HPDE6-E6E7 (cell line): ENCODE measurements around the gene ZNF486.
"Not testable (repeated sequence)": the region's sequence is repeated elsewhere in the genome, so short reads cannot be mapped to it uniquely, and the experiment has no call there.

Source experiments
- DNase-seq: peaks from one replicate; pipeline ENCODE4 v3.0.0; 2011; ENCODE audit warnings: missing footprints; ENCODE audit errors: extremely low spot score

Gene ZNF486

GRCh38 chr19:20233105-20233504, 66.1 kb downstream of the ZNF486 start:
- no peak for DNase-seq

GRCh38 chr19:20235156-20235555, 68.1 kb downstream of the ZNF486 start:
- no peak for DNase-seq

GRCh38 chr19:20237773-20238623, 71.0 kb downstream of the ZNF486 start:
- DNase-seq = peak; percentile 54

GRCh38 chr19:20243629-20244028, 76.6 kb downstream of the ZNF486 start:
- DNase-seq = no peak

GRCh38 chr19:20244356-20244755, 77.3 kb downstream of the ZNF486 start:
- DNase-seq = no peak

GRCh38 chr19:20245309-20245708, 78.3 kb downstream of the ZNF486 start:
- no peak for DNase-seq

GRCh38 chr19:20247016-20247683, 80.1 kb downstream of the ZNF486 start:
- DNase-seq = peak; percentile 29

- DNase-seq = not testable (repeated sequence)
These were observed 81.2 kb downstream of the ZNF486 start for GRCh38 chr19:20248258-20248657.
